IMR-90 (cell line): ENCODE results near the gene CEP135.

Experiments
- CEBPB ChIP-seq: IDR thresholded peaks from 2 replicates; pipeline ENCODE4 v1.6.1; 2012; ENCODE audit warnings: low read depth, low read length, improper control_type of control experiment
- CHD1 ChIP-seq: IDR thresholded peaks from 2 replicates; pipeline ENCODE4 v1.6.1; 2012; ENCODE audit warnings: low read depth, low read length, improper control_type of control experiment
- MAZ ChIP-seq: IDR thresholded peaks from 2 replicates; pipeline ENCODE4 v1.6.1; 2012; ENCODE audit warnings: low read depth, mild to moderate bottlenecking, low read length, improper control_type of control experiment, moderate library complexity, borderline replicate concordance
- POLR2A ChIP-seq: IDR thresholded peaks from 2 replicates; pipeline ENCODE4 v1.6.1; 2012; ENCODE audit warnings: mild to moderate bottlenecking, low read depth, low read length
- RAD21 ChIP-seq: IDR thresholded peaks from 2 replicates; pipeline ENCODE4 v1.6.1; 2012; ENCODE audit warnings: low read length, improper control_type of control experiment
- RCOR1 ChIP-seq: IDR thresholded peaks from 2 replicates; pipeline ENCODE4 v1.6.1; 2012; ENCODE audit warnings: mild to moderate bottlenecking, low read length, improper control_type of control experiment; ENCODE audit not compliant: insufficient replicate concordance
- RFX5 ChIP-seq: IDR thresholded peaks from 2 replicates; pipeline ENCODE4 v1.8.0; 2012; ENCODE audit warnings: low read depth, mild to moderate bottlenecking, low read length, moderate library complexity
- SMC3 ChIP-seq: fragments of 150-350 bp; IDR thresholded peaks from 2 replicates; pipeline ENCODE4 v1.6.1; 2016; ENCODE audit warnings: low read depth, mild to moderate bottlenecking, antibody characterized with exemption, low read length, moderate library complexity
- TF ChIP-seq, protein P1 (sequence below): conservative IDR thresholded peaks from 2 replicates; pipeline ENCODE4 v1.5.1; 2012; ENCODE audit warnings: mild to moderate bottlenecking, low read depth, low read length, improper control_type of control experiment
- TF ChIP-seq, protein P2 (sequence below): fragments of 150-350 bp; IDR thresholded peaks from 2 replicates; pipeline ENCODE4 v1.6.1; 2017; ENCODE audit warnings: mild to moderate bottlenecking, antibody characterized with exemption, low read length, low read depth

DNA sequence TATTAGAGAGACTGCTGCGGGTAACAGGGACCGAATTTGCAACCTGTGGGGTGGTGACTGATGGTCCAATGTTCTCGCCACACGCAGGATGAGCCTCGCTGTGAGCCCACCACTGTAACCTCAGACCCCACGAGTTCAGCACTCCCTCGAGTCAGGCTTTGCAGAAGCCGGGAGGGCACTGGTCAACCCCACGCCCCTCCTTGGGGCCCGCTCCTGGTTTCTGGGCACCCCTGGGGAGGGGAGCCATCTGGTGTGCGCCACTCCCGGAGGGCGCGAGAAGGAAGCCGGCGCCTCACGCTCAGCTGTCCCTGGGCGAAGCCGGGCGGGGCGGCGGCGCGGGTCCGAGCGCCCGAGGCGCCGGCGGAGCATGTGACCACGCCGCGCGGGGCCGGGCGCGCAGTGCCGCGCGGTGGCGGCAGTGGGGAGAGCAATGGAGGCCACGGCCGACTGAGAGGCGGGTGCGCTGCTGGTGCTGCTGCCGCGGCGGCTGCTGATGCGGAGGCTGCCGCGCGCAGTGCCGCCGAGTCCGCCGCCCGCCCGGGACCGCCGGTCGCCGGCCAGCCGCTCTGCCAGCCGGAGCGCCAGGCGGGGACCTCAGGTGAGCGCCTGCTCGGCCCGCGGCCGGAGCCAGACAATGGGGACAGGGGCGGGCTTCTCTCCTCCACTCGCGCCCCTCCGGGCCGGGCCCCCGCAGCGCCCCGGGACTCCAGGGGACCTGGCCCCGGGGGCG is 100.1 kb downstream of the CEP135 start:
- TF ChIP-seq POLR2A (no peak), SMC3 (no peak), RAD21 (peak; percentile 36; the same call in 1 of the 2 replicates), MAZ (no peak), RFX5 (no peak), CHD1 (no peak), CEBPB (no peak), RCOR1 (no peak)
- TF ChIP-seq, protein P1, sequence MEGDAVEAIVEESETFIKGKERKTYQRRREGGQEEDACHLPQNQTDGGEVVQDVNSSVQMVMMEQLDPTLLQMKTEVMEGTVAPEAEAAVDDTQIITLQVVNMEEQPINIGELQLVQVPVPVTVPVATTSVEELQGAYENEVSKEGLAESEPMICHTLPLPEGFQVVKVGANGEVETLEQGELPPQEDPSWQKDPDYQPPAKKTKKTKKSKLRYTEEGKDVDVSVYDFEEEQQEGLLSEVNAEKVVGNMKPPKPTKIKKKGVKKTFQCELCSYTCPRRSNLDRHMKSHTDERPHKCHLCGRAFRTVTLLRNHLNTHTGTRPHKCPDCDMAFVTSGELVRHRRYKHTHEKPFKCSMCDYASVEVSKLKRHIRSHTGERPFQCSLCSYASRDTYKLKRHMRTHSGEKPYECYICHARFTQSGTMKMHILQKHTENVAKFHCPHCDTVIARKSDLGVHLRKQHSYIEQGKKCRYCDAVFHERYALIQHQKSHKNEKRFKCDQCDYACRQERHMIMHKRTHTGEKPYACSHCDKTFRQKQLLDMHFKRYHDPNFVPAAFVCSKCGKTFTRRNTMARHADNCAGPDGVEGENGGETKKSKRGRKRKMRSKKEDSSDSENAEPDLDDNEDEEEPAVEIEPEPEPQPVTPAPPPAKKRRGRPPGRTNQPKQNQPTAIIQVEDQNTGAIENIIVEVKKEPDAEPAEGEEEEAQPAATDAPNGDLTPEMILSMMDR: peak; percentile 52
- TF ChIP-seq, protein P2, sequence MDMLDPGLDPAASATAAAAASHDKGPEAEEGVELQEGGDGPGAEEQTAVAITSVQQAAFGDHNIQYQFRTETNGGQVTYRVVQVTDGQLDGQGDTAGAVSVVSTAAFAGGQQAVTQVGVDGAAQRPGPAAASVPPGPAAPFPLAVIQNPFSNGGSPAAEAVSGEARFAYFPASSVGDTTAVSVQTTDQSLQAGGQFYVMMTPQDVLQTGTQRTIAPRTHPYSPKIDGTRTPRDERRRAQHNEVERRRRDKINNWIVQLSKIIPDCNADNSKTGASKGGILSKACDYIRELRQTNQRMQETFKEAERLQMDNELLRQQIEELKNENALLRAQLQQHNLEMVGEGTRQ: peak; percentile 69; the same call in 1 of the 2 replicates
